ENCODE measurements around the gene WARS2.

DNA sequence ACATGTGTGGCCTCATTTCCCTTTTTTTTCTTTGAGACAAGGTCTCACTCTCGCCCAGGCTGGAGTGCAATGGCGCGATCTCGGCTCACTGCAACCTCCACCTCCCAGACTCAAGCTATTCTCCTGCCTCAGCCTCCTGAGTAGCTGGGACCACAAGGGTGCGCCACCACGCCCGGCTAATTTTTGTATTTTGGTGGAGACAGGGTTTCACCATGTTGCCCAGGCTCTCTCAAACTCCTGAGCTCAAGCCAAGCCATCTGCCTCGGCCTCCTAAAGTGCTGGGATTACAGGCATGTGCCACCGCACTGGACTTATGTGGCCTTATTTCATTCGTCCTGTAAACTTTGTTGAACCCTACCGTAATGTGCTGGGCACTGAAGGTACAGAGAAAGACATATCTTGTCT is 569 bp upstream of the WARS2 start:
- TF ChIP-seq, protein P1, sequence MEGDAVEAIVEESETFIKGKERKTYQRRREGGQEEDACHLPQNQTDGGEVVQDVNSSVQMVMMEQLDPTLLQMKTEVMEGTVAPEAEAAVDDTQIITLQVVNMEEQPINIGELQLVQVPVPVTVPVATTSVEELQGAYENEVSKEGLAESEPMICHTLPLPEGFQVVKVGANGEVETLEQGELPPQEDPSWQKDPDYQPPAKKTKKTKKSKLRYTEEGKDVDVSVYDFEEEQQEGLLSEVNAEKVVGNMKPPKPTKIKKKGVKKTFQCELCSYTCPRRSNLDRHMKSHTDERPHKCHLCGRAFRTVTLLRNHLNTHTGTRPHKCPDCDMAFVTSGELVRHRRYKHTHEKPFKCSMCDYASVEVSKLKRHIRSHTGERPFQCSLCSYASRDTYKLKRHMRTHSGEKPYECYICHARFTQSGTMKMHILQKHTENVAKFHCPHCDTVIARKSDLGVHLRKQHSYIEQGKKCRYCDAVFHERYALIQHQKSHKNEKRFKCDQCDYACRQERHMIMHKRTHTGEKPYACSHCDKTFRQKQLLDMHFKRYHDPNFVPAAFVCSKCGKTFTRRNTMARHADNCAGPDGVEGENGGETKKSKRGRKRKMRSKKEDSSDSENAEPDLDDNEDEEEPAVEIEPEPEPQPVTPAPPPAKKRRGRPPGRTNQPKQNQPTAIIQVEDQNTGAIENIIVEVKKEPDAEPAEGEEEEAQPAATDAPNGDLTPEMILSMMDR (conservative IDR thresholded peaks at IDR 0.05), result peak; percentile 57
- TF ChIP-seq ZFX (IDR thresholded peaks at IDR 0.05), result no peak
